Measurements from ENCODE around the gene LRP10. TPM values are rescaled to one million over a fixed set of nuclear protein-coding genes. Genes with fewer than 3 reads are reported as not detected.

The LRP10 gene
- total and polyA plus RNA-seq, 2 experiments from 2014 or later: 56.2 to 117 TPM

- Histone ChIP-seq H3K9me3 (ENCODE audit: low read depth) (no peaks in the 10 kb centered on the region), H3K4me3 (no peak overlapping the region), H3K4me1 (ENCODE audit: insufficient read depth) (peaks cover 29% of the 10 kb centered on the region), H2AFZ (no peak overlapping the region), H3K27ac (peak overlapping the region; percentile 60), H4K20me1 (ENCODE audit: insufficient read depth, poor library complexity, severe bottlenecking) (no peaks in the 10 kb centered on the region), H3K9me2 (replicated peaks; ENCODE audit: insufficient read depth) (no peaks in the 10 kb centered on the region), H3K36me3 (replicated peaks; ENCODE audit: insufficient read depth, low read depth) (no peaks in the 10 kb centered on the region), H3K4me2 (peak overlapping the region; percentile 80), H3K79me2 (no peaks in the 10 kb centered on the region), H3K27me3 (no peaks in the 10 kb centered on the region)
- no peak for DNase-seq (ENCODE audit: low spot score)
- WGBS (ENCODE audit: low lambda C conversion rate, missing lambda C conversion rate): 59% methylated on average over 7 of the region's 7 CpGs
- TF ChIP-seq EZH2phosphoT487 (IDR thresholded peaks at IDR 0.05; ENCODE audit: low read depth, severe bottlenecking, unreplicated experiment): no peak
- no peak for TF ChIP-seq CTCF (IDR thresholded peaks at IDR 0.05; ENCODE audit: poor library complexity)
- no peak for TF ChIP-seq EZH2 (IDR thresholded peaks at IDR 0.05; ENCODE audit: borderline replicate concordance)
Measured at GRCh38 chr14:22882064-22882463, 10.5 kb downstream of the LRP10 start.

- Histone ChIP-seq H3K9me2 (replicated peaks; ENCODE audit: insufficient read depth) (no peaks in the 10 kb centered on the region), H3K27ac (peak overlapping the region; percentile 60), H3K9me3 (ENCODE audit: low read depth) (no peaks in the 10 kb centered on the region), H3K27me3 (no peaks in the 10 kb centered on the region), H3K4me2 (peak overlapping the region; percentile 80), H2AFZ (peak overlapping the region; percentile 42), H3K4me1 (ENCODE audit: insufficient read depth) (peaks cover 30% of the 10 kb centered on the region), H3K79me2 (no peaks in the 10 kb centered on the region), H3K36me3 (replicated peaks; ENCODE audit: insufficient read depth, low read depth) (no peaks in the 10 kb centered on the region), H3K4me3 (no peak overlapping the region), H4K20me1 (ENCODE audit: insufficient read depth, poor library complexity, severe bottlenecking) (no peaks in the 10 kb centered on the region)
- TF ChIP-seq CTCF (IDR thresholded peaks at IDR 0.05; ENCODE audit: poor library complexity): no peak
- TF ChIP-seq EZH2 (IDR thresholded peaks at IDR 0.05; ENCODE audit: borderline replicate concordance): no peak
- TF ChIP-seq EZH2phosphoT487 (IDR thresholded peaks at IDR 0.05; ENCODE audit: low read depth, severe bottlenecking, unreplicated experiment): no peak
- peak; percentile 90 for DNase-seq (ENCODE audit: low spot score)
- WGBS (ENCODE audit: low lambda C conversion rate, missing lambda C conversion rate): 38% methylated on average over 6 of the region's 6 CpGs
Measured at GRCh38 chr14:22882529-22883172, 11.1 kb downstream of the LRP10 start.

GRCh38 chr14:22883173-22883976 is 11.8 kb downstream of the LRP10 start, which contains the start of gene REM2:
Gene REM2 (plus strand): TSS chr14:22883222. CDS start chr14:22883288, 66 bp downstream.
- Histone ChIP-seq H3K4me2 (peak within 1 kb of the TSS; percentile 80), H2AFZ (peak within 1 kb of the TSS; percentile 42), H3K79me2 (peaks cover 4% of the 10 kb centered on the region), H3K27ac (peak within 1 kb of the TSS; percentile 86), H3K9me2 (replicated peaks; ENCODE audit: insufficient read depth) (no peaks in the 10 kb centered on the region), H4K20me1 (ENCODE audit: insufficient read depth, poor library complexity, severe bottlenecking) (no peaks in the 10 kb centered on the region), H3K36me3 (replicated peaks; ENCODE audit: insufficient read depth, low read depth) (no peaks in the 10 kb centered on the region), H3K27me3 (no peaks in the 10 kb centered on the region), H3K4me1 (ENCODE audit: insufficient read depth) (peaks cover 36% of the 10 kb centered on the region), H3K9me3 (ENCODE audit: low read depth) (no peaks in the 10 kb centered on the region), H3K4me3 (no peak within 1 kb of the TSS)
- WGBS (ENCODE audit: low lambda C conversion rate, missing lambda C conversion rate): 30% methylated on average over 8 of the region's 15 CpGs
- TF ChIP-seq EZH2 (IDR thresholded peaks at IDR 0.05; ENCODE audit: borderline replicate concordance) (no peak), CTCF (IDR thresholded peaks at IDR 0.05; ENCODE audit: poor library complexity) (no peak), EZH2phosphoT487 (IDR thresholded peaks at IDR 0.05; ENCODE audit: low read depth, severe bottlenecking, unreplicated experiment) (no peak)
- peak; percentile 26 for DNase-seq (ENCODE audit: low spot score)

All from hepatocyte (in vitro differentiated cells).